Measurements from ENCODE around the gene RABL6.

RABL6 gene

DNA sequence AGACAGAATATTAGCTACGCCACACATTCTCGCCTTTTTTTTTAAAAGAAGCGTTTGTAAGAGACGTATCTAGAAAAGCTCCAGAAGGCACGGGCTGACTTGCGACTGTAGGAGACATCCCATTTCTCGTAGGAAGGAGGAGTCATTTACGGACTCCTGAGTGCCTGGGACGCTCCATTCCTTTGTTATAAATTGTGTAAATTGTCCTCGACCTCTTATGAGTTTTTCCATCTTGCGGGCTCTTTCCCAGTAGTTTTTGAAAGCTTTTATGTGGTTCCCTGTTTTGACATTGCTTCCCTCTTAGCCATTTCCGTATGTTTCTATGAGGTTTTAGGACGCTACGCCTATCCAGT is 1.0 kb downstream of the RABL6 start:
- in situ Hi-C loops (cut with MboI; ENCODE audit: low sequenced_read_pairs), result no loop called here

GRCh38 chr9:136814725-136815421 is 7.1 kb downstream of the RABL6 start:
- in situ Hi-C loops (cut with MboI; ENCODE audit: low sequenced_read_pairs), result no loop called here

DNA sequence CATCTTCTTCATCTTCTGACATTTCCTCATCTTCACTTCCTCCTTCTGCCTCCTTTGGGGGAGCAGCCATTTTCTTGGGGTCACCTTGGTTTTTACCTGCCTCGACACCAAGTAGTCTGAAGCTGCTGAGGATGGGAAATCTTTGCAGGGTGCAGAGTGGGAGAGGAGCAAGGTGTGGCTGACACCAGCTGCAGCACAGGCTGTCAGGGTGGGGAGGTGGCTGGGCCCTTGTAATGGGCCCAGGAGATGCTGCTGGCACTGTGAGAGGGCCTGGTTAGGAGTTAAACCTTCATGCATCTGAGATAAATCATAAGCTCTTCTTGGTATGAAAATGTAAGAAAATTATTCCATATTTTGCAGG is 7.7 kb downstream of the RABL6 start:
- in situ Hi-C loops (cut with MboI; ENCODE audit: low sequenced_read_pairs), result no loop called here

DNA sequence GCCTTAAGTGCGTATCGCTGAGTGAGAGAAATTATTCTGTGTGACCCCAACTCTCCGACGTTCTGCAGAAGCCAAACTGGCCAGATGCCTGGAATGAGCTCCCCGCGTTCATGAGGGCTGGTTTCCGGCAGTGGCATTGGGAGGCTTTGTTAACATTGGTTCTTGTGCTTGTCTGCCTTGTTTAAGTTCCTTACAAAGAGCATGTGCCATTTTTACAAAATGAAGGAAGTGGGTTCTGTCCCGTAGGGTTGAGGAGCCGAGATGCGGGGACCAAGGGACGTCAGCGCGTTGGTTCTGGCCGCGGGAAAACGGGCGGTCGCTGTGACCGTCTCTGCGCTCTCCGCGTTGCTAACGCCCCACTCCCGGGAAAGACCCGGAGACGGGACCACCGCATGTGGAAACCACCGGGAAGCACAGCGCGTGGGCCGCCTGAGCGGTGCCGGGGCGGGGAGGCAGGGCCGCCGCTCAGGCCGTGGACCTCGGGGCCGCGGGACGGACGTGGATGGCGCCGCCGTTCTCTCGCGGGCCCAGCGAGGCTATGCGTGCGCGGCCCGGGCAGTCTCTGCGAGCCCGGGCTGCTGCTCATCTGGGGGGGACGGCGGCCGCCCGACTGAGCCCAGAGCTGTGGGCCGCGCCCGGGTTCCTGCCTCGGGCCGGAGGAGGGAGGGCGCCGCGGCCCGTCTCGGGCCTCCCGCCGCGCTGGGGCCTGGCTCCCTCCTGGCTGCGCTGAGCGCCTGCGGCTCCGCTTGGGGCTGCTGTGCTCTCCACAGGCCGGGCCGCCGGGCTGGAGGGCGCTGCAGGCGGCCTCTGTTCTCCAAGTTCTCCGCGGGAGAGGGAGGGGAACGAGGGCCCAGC is 13.4 kb downstream of the RABL6 start:
- in situ Hi-C loops (cut with MboI; ENCODE audit: low sequenced_read_pairs), result no loop called here

DNA sequence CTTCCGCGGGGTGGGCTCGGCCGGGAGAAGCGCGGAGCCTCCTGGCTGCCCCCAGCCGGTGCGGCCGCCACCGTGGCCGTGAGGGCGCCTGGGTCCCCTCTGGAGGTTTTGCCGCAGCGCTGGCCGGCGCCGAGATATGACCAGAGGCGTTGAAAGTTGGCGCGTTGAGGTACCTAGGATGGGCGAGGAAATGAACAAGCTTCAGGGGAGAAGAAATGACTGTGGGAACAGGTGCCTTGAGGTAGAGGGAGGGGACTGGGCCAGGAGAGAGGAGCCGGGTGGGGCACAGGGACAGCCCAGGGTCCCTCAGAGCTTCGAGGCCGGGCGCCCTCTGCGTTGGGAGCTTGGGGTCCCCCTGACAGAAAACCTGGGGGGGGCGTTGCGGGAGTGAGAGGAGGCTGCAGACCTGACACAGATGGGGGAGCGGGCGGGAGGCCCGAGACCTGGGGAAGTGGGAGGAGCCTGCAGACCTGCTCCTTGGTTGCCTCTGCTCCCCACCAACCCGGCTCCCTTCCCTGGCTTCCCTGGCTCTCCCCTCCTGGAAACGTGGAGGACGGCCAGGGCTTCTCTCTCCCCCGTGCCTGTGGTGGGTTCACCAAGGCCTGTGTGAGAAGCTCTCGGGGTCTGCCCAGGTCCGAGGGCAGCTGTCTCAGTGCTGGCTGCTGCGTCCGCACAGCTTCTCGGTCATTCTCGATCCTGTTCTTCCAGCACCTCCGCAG is 14.2 kb downstream of the RABL6 start:
- in situ Hi-C loops (cut with MboI; ENCODE audit: low sequenced_read_pairs), result no loop called here

- in situ Hi-C loops (cut with MboI; ENCODE audit: low sequenced_read_pairs), result no loop called here
Observed at GRCh38 chr9:136823136-136824046, 15.6 kb downstream of the RABL6 start.

DNA sequence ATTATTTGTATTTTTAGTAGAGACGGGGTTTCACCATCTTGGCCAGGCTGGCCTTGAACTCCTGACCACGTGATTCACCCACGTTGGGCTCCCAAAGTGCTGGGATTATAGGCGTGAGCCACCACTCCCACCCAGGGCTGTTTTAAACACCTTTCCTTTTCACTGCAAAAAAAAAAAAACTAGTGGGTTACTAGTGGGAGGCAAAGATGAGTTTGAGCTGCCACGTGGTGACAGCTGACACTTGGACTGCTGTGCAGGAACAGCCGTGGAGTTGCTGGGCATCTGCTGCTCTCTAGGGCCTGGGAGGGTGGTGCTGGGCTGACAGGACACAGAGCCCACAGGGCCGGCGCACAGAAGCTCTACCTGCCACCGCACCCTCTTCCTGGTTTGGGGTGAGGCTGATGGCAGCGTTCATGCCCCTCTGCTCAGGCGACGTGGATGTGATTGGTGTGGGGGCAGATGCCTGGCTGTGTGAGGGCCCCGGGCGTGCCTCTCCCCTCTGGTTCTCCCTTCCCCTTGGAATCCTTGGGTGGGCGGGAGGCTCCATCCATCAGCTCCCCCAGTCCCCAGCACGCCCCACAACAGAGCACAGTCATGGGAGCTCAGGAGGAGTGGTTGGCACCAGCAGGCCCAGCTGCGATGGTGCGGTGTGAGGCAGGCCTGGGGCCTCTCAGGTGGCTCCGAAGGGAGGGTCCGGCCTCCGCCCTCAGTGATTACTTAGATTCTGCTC is 16.9 kb downstream of the RABL6 start:
- in situ Hi-C loops (cut with MboI; ENCODE audit: low sequenced_read_pairs), result no loop called here

DNA sequence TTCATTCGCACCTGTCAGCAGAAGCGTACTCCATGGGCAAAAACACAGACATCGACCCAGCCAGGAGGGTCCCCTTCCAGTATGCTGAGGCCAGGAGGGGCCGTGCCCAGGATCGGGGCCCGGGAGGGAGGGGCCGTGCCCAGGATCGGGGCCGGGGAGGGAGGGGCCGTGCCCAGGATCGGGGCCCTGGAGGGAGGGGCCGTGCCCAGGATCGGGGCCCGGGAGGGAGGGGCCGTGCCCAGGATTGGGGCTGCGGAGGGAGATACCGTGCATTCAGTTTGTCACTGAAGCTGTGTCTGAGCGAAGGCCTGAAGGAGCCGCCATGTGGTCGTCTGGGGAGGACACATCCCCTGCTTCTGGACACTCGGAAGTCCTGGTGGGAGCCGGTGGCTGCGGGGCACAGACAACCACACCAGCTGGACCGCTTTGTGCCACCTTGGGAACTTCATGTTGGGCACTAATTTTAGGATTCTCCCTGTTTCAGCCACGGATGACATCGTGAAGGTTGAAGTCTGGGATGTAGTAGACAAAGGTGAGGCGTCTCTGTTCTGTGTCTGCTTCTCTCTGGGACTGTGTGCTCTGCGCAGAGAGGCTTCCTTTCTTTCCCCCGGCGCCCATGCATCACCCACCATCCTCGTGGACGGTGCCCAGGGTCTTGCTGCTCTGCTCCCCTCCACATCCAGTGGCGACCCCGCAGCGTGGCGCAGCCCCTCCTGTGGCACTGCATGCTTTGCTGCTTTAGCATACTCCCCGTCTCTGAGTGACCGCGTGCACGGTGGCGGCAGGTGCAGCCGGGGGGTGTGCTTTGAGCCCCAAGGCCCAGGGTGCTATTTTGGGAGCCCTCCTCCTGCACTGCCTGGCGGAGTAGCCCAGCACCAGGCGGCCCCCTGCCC is 17.8 kb downstream of the RABL6 start:
- in situ Hi-C loops (cut with MboI; ENCODE audit: low sequenced_read_pairs), result no loop called here

DNA sequence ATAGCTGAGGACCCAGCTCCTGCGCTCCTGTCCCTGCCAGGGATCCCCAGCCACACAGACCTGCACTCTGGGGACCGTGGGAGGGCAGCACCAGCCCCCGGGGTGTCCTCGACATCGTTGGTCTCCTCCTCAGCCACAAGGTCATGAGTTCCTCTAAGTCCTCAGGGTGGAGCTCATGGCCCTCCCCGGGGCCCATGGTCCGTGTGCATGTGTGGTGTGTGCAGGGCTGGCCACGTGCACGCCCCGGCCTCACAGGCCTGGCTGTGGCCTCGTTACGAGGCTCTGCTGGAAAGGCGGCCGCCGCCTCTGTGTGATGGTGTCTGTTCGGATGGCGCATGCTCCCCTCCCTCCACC is 18.4 kb downstream of the RABL6 start:
- in situ Hi-C loops (cut with MboI; ENCODE audit: low sequenced_read_pairs), result no loop called here

DNA sequence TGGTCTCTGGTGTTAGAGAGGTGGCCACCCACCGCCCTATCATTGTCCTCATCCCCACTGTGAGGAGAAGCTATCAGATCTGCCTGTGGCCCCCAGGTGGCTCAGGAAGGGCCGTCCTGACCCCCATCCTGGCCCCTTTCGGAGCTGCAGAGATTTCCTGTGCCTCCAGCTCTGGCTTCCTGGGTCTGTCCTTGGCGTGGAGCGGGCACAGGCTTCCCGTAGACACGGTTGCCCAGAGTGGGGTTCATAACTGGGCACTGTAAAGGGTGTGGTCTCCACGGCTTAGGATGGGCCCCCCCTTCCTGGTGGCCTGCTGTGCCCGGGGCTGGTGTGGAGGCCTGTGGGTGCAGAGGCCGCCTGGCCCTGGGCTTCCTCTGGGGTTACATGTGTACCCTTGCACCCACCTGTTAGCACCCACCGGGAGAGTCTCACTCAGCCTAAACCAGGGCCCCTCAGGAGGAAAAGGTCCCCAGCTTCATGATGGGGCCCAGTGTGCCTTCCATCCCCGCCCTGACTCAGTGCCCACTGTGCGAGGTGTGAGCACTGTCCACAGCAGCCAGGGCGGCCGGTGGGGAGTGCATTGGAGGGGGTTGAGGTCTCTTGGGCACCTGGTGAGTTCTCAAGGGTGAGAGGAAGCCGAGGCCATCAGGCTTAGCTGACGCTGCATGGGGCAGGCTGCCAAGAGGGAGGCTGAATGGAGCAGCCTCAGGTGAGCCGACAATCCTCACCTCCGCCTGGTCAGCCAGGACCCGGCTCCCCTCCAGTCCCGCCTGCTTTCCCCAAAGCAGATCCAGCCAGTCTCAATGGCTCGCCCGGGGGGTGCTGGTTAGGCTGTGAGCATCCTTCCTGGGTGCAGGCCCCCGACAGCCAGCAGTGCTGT is 19.2 kb downstream of the RABL6 start:
- in situ Hi-C loops (cut with MboI; ENCODE audit: low sequenced_read_pairs), result no loop called here

GRCh38 chr9:136827794-136828473 is 20.2 kb downstream of the RABL6 start:
- in situ Hi-C loops (cut with MboI; ENCODE audit: low sequenced_read_pairs), result no loop called here

DNA sequence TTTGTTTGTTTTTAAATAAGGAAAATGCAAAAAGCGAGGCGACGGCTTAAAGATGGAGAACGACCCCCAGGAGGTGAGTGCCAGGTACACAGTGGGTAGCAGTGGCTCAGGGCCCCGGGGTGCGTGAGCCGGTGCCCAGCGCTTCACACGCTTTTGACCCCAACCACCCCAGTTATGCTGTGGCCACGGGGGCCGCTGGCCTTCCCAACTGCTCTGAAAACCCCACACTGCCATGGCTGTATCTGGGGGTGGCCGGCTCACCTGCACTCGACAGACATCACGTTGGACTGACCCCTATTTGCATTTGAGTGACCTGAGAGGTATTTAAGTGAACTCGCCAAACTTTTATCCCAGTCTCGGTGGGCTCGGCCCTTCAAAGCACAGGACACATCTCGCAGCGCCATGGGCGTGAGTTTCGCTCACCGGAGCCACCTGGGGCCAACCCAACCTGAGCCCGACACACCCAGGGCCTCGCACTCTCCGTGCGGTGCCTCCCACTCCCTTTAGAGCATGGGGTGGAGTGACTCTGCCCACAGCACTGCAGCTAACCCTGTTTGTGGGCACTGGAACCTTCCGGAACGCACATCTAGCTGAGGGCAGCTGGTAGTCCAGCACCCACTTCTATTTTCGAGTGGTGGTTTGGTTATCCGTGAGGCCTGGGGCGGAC is 20.9 kb downstream of the RABL6 start:
- in situ Hi-C loops (cut with MboI; ENCODE audit: low sequenced_read_pairs), result no loop called here

GRCh38 chr9:136829412-136829811 is 21.7 kb downstream of the RABL6 start:
- in situ Hi-C loops (cut with MboI; ENCODE audit: low sequenced_read_pairs), result no loop called here

DNA sequence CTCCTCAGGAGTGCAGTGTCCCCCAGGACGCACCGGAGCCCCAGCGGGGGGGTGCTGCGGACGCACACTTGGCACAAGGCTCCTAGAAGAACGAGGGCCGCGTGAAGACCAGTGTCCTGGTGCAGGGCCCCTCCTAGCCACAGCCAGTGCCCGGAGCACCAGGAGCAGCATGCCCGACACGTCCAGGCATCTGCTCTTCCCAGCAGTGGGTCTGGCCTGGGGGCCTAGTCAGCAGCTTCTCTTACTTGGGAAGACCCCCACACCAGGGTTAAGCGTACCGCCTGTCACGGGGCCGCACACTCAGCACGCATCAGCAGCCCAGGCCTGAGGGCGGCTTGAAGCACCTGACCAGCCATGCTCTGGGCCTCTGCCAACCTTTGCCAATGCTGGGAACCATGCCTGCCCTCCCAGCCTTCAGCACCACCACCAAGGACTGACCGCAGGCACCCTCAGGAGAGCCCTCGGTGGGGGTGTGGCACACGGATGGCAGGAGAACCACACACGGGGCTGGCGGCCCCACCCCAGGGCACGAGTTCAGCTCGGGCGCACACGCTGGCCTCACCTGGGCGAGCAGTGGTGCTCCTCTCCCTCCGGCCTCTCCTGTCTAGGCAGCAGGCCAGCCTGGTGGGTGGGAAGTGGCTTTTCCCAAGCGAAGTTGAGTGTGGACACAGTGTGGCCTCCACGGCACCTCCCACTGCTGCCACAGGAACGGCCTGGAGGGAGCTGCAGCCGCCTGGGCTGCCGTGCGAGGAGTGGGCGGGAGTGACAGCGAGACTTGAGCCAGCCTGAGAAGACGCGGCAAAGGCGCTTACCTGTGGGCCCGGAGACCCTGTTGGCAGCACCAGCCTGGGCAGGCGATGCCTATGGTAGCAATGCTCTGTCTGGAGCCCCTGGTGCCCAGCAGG is 22.5 kb downstream of the RABL6 start:
- in situ Hi-C loops (cut with MboI; ENCODE audit: low sequenced_read_pairs), result no loop called here

DNA sequence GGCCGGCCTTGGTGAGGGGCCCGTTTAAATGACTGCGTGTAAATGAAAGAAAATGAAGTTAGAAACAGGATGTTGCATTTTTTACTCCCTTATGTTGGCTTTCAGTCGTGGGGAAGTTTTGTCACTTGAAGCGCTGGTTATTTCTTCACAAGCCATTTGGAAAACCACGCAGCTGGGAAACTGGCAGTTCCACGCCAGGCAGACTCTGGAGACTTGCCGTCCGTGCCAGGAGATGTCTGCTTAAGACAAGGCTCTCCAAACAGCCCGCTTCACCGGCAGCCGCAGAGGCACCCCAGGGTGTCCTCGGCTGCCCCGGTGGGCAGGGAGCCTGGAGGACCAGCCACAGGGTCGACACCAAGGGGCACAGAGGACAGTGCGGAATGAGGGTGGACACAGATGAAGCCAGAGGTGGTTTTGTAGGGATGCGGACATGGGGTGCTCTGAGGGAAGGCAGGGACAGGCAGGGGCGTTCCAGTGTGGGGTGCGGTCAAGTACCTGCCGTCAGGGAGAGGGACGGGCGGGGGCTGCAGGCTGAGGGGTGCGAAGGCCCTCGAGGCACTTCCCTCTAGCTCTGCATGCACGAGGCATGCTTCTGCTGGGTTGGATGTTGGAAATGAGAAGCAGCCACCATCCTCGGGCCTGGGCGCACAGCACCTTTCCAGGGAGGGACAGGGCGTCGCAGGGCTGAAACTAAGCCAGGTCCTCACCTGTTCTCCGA is 23.4 kb downstream of the RABL6 start:
- in situ Hi-C loops (cut with MboI; ENCODE audit: low sequenced_read_pairs), result no loop called here

GRCh38 chr9:136831720-136832104 is 24.0 kb downstream of the RABL6 start:
- in situ Hi-C loops (cut with MboI; ENCODE audit: low sequenced_read_pairs), result no loop called here

All from HL-60/S4 treated with retinoic acid at 250 ng/mL for 4 days and 3 days (cell line).